ENCODE data around the gene CCDC134.

The CCDC134 gene

DNA sequence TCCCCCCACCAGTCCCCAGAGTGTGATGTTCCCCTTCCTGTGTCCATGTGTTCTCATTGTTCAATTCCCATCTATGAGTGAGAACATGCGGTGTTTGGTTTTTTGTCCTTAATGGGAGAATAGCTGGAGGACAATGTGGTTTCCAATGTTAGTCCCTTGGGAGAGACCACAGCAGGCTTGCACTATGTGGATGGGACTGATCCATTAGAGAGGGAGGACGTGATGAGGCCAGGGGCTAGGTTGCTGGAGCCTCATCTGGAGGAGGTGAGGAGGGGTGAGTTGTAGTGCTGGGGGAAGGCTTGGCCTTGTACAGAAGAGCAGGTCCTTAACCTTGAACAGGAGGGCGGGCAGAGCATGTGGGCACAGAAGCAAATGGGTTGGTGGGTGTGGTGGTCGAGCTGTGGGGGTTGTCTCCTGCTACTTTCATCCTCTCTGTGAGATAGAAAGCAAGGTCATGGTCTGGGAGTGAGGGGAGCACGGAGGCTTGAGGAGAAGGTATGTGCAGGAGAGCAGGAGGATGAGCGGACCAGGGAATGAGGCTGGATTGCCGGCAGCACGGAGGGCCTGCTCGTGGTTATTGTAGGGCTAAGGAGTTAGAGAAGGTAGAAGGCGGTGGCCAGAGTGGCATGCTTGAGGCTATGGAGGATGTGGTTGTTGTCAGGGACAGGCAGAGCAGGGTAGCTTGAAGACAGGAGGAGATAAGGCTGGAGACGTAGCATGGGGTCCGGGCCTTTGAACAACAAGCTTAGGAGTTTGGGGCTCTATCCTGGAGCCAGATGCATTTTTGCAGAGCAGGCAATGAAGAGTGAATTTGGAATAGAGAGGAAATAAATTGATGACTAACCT, 21.2 kb downstream of the CCDC134 start:
- TF ChIP-seq, protein P1, sequence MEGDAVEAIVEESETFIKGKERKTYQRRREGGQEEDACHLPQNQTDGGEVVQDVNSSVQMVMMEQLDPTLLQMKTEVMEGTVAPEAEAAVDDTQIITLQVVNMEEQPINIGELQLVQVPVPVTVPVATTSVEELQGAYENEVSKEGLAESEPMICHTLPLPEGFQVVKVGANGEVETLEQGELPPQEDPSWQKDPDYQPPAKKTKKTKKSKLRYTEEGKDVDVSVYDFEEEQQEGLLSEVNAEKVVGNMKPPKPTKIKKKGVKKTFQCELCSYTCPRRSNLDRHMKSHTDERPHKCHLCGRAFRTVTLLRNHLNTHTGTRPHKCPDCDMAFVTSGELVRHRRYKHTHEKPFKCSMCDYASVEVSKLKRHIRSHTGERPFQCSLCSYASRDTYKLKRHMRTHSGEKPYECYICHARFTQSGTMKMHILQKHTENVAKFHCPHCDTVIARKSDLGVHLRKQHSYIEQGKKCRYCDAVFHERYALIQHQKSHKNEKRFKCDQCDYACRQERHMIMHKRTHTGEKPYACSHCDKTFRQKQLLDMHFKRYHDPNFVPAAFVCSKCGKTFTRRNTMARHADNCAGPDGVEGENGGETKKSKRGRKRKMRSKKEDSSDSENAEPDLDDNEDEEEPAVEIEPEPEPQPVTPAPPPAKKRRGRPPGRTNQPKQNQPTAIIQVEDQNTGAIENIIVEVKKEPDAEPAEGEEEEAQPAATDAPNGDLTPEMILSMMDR (IDR thresholded peaks at IDR 0.05; ENCODE audit: low read length, missing control alignments): no peak
- DNase-seq (ENCODE audit: low read depth): no peak
- no peak overlapping the region for H3K4me3 ChIP-seq (replicated peaks; ENCODE audit: low read depth, low read length)

DNA sequence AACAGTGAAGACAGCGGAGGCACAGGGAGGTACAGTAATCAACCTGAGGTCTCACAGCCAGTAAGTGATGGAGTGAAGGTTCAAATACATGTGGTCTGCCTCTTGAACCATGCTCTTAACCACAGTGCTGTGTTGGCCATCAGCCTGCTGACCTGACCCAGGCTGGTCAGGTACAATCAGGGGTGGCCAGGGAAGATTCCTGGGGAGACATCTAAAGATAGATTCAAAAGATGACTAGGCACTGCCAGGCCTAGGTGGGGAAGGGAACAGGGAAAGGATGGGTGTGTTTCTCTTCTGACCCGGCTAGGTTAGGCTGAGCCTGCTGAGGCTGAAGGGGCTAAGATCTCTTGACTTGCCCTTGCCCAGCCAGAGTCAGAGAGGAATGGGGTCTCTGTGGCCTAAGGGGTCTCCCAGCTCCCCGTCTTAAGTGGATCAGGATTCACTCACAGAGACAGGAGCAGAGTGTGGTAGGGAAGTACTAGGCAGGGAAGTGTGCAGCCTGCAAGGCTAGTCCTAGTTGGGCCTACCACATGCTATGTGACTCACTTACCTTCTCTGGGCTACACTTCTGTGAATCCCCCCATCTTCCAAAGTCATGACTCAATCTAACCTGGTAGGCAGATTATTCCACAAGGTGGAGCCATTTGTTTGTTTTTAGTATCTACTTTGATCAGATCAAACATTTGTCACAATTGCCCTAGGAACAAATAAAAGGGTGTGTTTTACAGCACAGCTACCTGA, 22.0 kb downstream of the CCDC134 start:
- H3K4me3 ChIP-seq (replicated peaks; ENCODE audit: low read depth, low read length): no peak overlapping the region
- TF ChIP-seq, protein P1 (IDR thresholded peaks at IDR 0.05; ENCODE audit: low read length, missing control alignments): peak; percentile 57
- DNase-seq (ENCODE audit: low read depth): peak; percentile 74

DNA sequence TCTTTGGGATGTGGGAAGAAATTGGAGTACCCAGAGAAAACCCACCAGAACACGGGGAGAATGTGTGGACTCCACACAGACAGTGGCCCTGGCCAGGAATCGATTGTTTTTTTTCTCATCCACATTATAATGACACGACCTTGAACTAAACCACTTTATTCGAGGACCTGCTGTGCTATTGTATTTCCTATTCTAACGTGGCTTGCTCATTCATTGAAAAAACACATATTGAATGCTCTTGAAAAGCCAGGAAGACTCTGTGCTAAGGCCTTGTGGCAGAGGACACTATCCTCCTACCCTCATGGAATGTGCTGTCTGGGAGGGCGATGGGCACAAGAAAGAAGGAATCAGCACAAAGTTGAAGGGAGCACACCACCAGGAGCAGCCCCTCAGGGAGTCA, 23.3 kb downstream of the CCDC134 start:
- no peak for DNase-seq (ENCODE audit: low read depth)
- TF ChIP-seq, protein P1 (IDR thresholded peaks at IDR 0.05; ENCODE audit: low read length, missing control alignments): no peak
- no peak overlapping the region for H3K4me3 ChIP-seq (replicated peaks; ENCODE audit: low read depth, low read length)

DNA sequence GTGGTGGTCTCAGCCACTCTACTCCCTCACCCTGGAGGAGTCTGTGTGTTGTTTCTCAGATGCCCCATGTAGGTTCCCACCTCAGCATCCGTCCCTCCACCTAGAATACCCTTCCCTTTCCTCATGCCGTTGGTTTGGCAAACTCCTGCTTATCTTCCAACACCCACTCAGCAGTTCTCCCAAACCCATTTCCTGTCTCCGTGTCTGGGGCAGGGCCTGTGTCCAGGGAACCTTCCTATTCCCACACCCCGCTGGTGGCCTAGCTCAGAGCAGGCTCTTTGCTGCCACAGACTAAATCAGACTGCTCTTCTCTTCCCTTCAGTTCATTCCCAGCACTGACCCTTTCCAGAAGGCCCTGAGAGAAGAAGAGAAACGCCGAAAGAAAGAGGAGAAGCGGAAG, 24.9 kb downstream of the CCDC134 start:
- DNase-seq (ENCODE audit: low read depth): peak; percentile 44
- H3K4me3 ChIP-seq (replicated peaks; ENCODE audit: low read depth, low read length): no peak overlapping the region
- TF ChIP-seq, protein P1 (IDR thresholded peaks at IDR 0.05; ENCODE audit: low read length, missing control alignments): no peak

GRCh38 chr22:41826021-41826420, 25.5 kb downstream of the CCDC134 start:
- TF ChIP-seq, protein P1 (IDR thresholded peaks at IDR 0.05; ENCODE audit: low read length, missing control alignments): no peak
- no peak for DNase-seq (ENCODE audit: low read depth)
- no peak overlapping the region for H3K4me3 ChIP-seq (replicated peaks; ENCODE audit: low read depth, low read length)

DNA sequence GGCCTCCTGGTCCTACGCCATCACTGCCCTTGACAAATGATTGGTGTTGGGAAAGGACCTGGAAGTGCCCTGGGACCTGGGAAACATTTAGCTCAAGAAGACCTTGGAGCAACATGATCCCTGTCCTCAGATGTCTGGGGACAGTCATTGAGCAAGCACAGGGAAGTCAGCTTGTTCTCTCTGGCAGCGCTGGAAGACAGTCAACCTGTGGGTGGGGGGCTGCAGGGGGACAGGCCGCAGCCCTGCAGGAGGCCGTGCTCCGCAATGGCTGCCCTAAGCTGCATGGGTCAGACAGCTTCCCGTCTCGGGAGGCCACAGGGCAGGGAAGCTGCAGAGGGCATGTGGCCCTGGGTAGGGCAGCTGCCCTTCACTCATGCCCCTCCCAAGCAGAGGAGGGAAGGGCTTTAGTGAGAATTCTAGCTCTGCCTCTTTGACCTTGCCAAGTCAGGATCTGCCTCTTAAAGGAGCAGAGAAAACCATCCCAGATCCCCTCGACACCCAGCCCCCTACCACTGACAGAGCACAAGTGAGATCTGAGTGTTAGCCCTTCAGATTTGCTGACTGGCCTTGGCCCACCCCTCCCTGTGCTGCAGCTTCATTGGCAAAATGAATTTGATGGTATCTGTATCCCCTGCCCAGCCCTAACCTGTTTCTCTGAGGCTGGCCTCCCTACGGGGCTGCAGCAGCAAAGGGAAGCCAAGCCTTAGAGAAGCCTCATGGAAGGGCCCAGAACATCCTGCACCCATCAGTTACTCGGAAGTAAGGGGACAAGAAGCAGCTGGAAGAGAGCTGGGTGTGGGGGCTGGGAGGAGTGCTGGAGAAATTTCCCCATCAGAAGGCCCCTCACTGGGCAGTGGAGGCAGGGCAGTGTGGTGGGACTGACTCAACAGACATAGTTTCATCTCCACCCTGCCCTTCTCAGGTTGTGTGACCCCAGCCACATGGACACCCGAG, 26.2 kb downstream of the CCDC134 start:
- no peak overlapping the region for H3K4me3 ChIP-seq (replicated peaks; ENCODE audit: low read depth, low read length)
- no peak for DNase-seq (ENCODE audit: low read depth)
- TF ChIP-seq, protein P1 (IDR thresholded peaks at IDR 0.05; ENCODE audit: low read length, missing control alignments): no peak

All from fibroblast of pulmonary artery (primary cell).